Natural killer cell (primary cell): ENCODE measurements around the gene CARF. TPM values are rescaled to one million over a fixed set of nuclear protein-coding genes. Genes with fewer than 3 reads are reported as not detected.

Source experiments
- ATAC-seq, 3 donors: fragments of 150-1000 bp in 2 of 3; fragments of 200-7000 bp in 1 of 3; cut with Tn5 transposase; 1 replicate in 1 of 3; 2 replicates in 2 of 3; pipeline ENCODE4 v1.10.0; 2021; ENCODE audit warnings: mild to moderate bottlenecking in 2 of 3, moderate library complexity in 2 of 3
- DNase-seq, 2 donors: peaks; one replicate each; pipeline versions ENCODE4 v3.0.0 to v3.0.0-alpha.2; 2013 to 2021; ENCODE audit warnings: mixed read lengths in 1 of 2
- H3K27ac ChIP-seq: one replicate; pipeline ENCODE4 v1.5.1; 2013; ENCODE audit warnings: mild to moderate bottlenecking, low read length
- H3K27me3 ChIP-seq: one replicate; pipeline ENCODE4 v1.6.1; 2013; ENCODE audit warnings: low read length; ENCODE audit not compliant: control insufficient read depth, insufficient read depth
- H3K36me3 ChIP-seq: one replicate; pipeline ENCODE4 v1.6.1; 2013; ENCODE audit warnings: low read length; ENCODE audit not compliant: control insufficient read depth, insufficient read depth
- H3K4me1 ChIP-seq: one replicate; pipeline ENCODE4 v1.6.1; 2013; ENCODE audit warnings: low read length; ENCODE audit not compliant: control insufficient read depth, insufficient read depth
- H3K4me3 ChIP-seq: one replicate; pipeline ENCODE4 v1.5.1; 2013; ENCODE audit warnings: low read length
- H3K9me3 ChIP-seq: one replicate; pipeline ENCODE4 v1.6.1; 2013; ENCODE audit warnings: low read length; ENCODE audit not compliant: control insufficient read depth, insufficient read depth
- H3K27ac Mint-ChIP-seq, 2 donors: one replicate each; pipeline ENCODE4 v1.8.0; 2022; ENCODE audit warnings: mild to moderate bottlenecking in 2 of 2, mixed read lengths in 2 of 2, moderate library complexity in 1 of 2
- H3K27me3 Mint-ChIP-seq, 2 donors: one replicate each; pipeline ENCODE4 v1.8.0; 2022; ENCODE audit warnings: low read depth in 2 of 2, mixed read lengths in 2 of 2
- H3K36me3 Mint-ChIP-seq: one replicate; pipeline ENCODE4 v1.8.0; 2022; ENCODE audit warnings: mixed read lengths
- H3K4me1 Mint-ChIP-seq, 2 donors: one replicate each; pipeline ENCODE4 v1.8.0; 2022; ENCODE audit warnings: mixed read lengths in 2 of 2
- H3K4me3 Mint-ChIP-seq: one replicate; pipeline ENCODE4 v1.8.0; 2022; ENCODE audit warnings: mild to moderate bottlenecking, moderate library complexity, mixed read lengths
- H3K9me3 Mint-ChIP-seq, 2 donors: one replicate each; pipeline ENCODE4 v1.8.0; 2022; ENCODE audit warnings: mixed read lengths in 2 of 2
- WGBS: methylation state at CpG from one replicate; pipeline ENCODE4 v1.1.7; 2013; ENCODE audit warnings: missing lambda C conversion rate; ENCODE audit not compliant: insufficient coverage; 5-methylcytosine and 5-hydroxymethylcytosine counted together
- intact Hi-C: fragments of 100-400 bp; cut with micrococcal nuclease; formaldehyde crosslinking; loops from one replicate; pipeline ENCODE4 v1.14.2; 2022
- total RNA-seq, 4 donors: library from RNA; stranded (reverse); fragments of 120-200 nt in 1 of 4; gene quantifications; one replicate each; pipeline versions ENCODE4 v1.2.3 to v1.2.4, GENCODE V29; 2013 to 2022
- TF ChIP-seq, protein P1 (sequence below): fragments of 200-600 bp; IDR thresholded peaks from one replicate; pipeline ENCODE4 v1.8.0; 2022; ENCODE audit warnings: antibody characterized with exemption

The CARF gene
- total RNA-seq, 3 donors from 2014 or later (not counting 1 experiment from before 2014, with no cell fraction given): 15.7 to 18.8 (median 16.0) TPM

DNA sequence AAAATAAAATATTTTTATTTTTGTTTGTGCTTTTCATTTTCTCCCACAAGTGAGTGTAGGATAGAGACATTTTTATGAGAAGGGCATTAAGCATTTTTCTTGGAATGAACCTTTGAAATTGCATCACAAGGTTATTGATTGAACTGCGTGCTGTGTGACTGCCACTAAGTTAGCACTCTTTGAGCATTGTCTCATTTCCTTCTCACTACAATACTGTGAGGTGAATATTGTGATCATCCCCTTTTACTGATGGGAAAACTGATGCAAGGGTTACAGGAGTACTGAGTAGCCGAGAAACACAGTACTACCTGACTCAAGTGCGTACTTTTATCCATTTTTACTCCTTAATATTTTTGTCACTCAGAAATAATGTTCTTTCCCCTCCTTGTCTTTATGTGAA, 104.6 kb downstream of the CARF start:
- H3K27me3 Mint-ChIP-seq: peaks cover 0 to 1% of the 10 kb centered on the region in 2 donors
- H3K27ac Mint-ChIP-seq: no peak overlapping the region
- DNase-seq (no peak), ATAC-seq (no peak)
- WGBS: 100% methylated on average over 3 of the region's 3 CpGs
- TF ChIP-seq, protein P1, sequence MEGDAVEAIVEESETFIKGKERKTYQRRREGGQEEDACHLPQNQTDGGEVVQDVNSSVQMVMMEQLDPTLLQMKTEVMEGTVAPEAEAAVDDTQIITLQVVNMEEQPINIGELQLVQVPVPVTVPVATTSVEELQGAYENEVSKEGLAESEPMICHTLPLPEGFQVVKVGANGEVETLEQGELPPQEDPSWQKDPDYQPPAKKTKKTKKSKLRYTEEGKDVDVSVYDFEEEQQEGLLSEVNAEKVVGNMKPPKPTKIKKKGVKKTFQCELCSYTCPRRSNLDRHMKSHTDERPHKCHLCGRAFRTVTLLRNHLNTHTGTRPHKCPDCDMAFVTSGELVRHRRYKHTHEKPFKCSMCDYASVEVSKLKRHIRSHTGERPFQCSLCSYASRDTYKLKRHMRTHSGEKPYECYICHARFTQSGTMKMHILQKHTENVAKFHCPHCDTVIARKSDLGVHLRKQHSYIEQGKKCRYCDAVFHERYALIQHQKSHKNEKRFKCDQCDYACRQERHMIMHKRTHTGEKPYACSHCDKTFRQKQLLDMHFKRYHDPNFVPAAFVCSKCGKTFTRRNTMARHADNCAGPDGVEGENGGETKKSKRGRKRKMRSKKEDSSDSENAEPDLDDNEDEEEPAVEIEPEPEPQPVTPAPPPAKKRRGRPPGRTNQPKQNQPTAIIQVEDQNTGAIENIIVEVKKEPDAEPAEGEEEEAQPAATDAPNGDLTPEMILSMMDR: no peak
- no peak overlapping the region for H3K4me3 Mint-ChIP-seq
- Histone ChIP-seq H3K36me3 (no peaks in the 10 kb centered on the region), H3K27ac (no peak overlapping the region), H3K4me1 (peaks cover 13% of the 10 kb centered on the region), H3K9me3 (no peaks in the 10 kb centered on the region), H3K4me3 (no peak overlapping the region), H3K27me3 (no peaks in the 10 kb centered on the region)
- H3K36me3 Mint-ChIP-seq: no peaks in the 10 kb centered on the region
- H3K9me3 Mint-ChIP-seq: no peaks in the 10 kb centered on the region
- intact Hi-C loops: no loop called here
- peaks cover 29 to 35% of the 10 kb centered on the region in 2 donors for H3K4me1 Mint-ChIP-seq

DNA sequence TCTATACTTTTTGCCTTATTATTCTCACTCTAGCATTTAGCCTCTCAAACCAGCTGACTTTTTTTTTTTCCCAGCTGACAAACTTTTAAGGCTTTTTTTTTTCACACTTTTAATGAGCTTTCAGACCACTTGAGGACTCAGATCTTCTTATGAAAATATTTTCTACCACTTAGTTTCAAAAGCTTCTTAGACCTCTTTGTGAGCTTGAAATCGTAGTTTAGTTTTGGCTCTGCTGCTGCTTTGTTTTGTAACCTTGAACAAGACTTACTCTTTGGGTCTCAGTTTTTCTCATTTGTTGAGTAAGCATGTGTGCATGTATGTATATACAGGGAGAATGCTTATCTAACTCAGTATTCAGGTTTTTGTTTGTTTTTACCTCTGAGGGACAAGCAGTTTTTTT, 106.1 kb downstream of the CARF start:
- intact Hi-C loops: no loop called here
- TF ChIP-seq, protein P1: no peak
- Histone ChIP-seq H3K4me1 (peaks cover 13% of the 10 kb centered on the region), H3K36me3 (no peaks in the 10 kb centered on the region), H3K27ac (no peak overlapping the region), H3K9me3 (no peaks in the 10 kb centered on the region), H3K27me3 (no peaks in the 10 kb centered on the region), H3K4me3 (no peak overlapping the region)
- Mint-ChIP-seq H3K4me1 (peaks cover 29 to 35% of the 10 kb centered on the region in 2 donors), H3K27ac (peak overlapping the region; percentile 32 to 52), H3K9me3 (no peaks in the 10 kb centered on the region), H3K27me3 (no peaks in the 10 kb centered on the region), H3K4me3 (peak overlapping the region; percentile 2), H3K36me3 (no peaks in the 10 kb centered on the region)
- 57% methylated on average over 1 of the region's 1 CpG for WGBS
- no peak for ATAC-seq
- peak in 1 of 2 donors; percentile 23 for DNase-seq

DNA sequence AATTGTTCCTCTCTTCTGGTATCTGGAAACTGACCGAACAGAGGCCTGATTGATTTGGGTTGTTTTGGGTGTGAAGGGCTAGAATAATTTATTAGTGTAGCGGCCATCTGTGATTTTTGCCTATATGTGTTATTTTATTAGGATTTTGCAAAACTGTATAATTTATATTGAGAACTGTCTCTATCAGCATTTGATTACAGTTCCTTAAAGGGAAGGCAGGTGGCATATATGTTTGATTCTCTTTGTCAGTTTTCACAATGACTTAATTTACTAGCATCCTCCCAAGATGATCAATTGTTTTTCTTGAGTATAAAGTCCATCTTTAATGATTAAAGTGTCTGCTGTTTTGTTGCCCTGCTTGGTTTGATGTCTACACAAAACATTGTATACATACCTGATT, 107.1 kb downstream of the CARF start:
- H3K9me3 Mint-ChIP-seq: no peaks in the 10 kb centered on the region

More for the DNA sequence above, 107.1 kb downstream of the CARF start:
- Histone ChIP-seq H3K27ac (no peak overlapping the region), H3K36me3 (no peaks in the 10 kb centered on the region), H3K9me3 (no peaks in the 10 kb centered on the region), H3K4me3 (no peak overlapping the region), H3K27me3 (no peaks in the 10 kb centered on the region), H3K4me1 (peaks cover 9% of the 10 kb centered on the region)
- Mint-ChIP-seq H3K27ac (peak overlapping the region; percentile 32 to 47), H3K4me3 (no peak overlapping the region), H3K27me3 (no peaks in the 10 kb centered on the region), H3K36me3 (no peaks in the 10 kb centered on the region), H3K4me1 (peaks cover 24 to 32% of the 10 kb centered on the region in 2 donors)
- 89% methylated on average over 2 of the region's 2 CpGs for WGBS
- intact Hi-C loops: no loop called here
- TF ChIP-seq, protein P1: no peak
- ATAC-seq (no peak), DNase-seq (no peak)
